ENCODE results near the gene HYAL4.

The HYAL4 gene

DNA sequence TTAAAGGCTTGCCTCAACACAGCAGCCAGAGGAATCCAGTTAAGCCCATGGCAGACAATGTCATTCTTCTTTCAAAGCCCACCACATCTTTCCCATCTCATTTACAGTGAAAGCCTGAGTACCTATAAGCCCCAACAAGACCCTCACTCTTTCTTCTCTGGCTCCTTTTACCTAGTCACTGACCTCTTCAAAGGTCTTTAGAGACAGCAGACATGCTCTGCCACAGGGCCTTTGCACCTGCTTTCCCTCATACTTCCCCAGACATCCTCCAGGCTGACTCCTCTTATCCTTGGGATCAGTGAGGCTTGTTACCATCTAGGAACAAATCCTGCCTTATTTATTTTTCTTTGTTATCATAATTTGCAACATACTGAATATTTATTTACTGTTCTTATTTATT lies 17.8 kb downstream of the HYAL4 start:
- no peak for DNase-seq (ENCODE audit: low read depth, low spot score)
- H3K4me3 ChIP-seq (ENCODE audit: low read depth, low read length): no peak overlapping the region
- TF ChIP-seq, protein P1, sequence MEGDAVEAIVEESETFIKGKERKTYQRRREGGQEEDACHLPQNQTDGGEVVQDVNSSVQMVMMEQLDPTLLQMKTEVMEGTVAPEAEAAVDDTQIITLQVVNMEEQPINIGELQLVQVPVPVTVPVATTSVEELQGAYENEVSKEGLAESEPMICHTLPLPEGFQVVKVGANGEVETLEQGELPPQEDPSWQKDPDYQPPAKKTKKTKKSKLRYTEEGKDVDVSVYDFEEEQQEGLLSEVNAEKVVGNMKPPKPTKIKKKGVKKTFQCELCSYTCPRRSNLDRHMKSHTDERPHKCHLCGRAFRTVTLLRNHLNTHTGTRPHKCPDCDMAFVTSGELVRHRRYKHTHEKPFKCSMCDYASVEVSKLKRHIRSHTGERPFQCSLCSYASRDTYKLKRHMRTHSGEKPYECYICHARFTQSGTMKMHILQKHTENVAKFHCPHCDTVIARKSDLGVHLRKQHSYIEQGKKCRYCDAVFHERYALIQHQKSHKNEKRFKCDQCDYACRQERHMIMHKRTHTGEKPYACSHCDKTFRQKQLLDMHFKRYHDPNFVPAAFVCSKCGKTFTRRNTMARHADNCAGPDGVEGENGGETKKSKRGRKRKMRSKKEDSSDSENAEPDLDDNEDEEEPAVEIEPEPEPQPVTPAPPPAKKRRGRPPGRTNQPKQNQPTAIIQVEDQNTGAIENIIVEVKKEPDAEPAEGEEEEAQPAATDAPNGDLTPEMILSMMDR (IDR thresholded peaks at IDR 0.05; ENCODE audit: insufficient read depth, low read length, missing control alignments): no peak
- ChIA-PET CTCF (interaction anchor here (1.0 kb wide), 1 partner anchor 69 kb away, joined by 3 read pairs; no protein-coding TSS in a partner anchor), POLR2A (no interaction called here)

DNA sequence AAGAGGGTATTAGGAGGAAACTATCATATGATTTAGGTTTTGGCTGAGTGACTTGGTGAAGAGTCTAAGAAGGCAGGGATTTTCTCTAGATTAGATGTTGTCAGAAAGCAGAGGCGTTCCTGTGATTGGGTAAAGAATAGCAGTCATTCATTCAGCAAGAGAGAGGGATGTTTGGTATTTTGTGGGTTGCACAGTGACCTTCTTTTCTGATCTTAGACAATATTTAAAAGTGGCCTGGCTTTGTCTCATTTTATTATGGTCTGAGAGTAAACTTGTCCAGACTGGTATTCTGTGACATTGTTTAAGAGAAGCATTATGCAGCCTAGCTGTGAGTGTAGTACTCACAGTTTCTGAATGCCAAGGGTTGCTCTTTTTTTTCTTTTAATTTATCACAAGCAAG lies 18.5 kb downstream of the HYAL4 start:
- DNase-seq (ENCODE audit: low read depth, low spot score): no peak
- ChIA-PET CTCF (interaction anchor here (0.9 to 4.1 kb wide), 6 partner anchors 9 to 228 kb away, joined by 4 to 70 read pairs (median 39); no protein-coding TSS in a partner anchor), POLR2A (no interaction called here)
- no peak overlapping the region for H3K4me3 ChIP-seq (ENCODE audit: low read depth, low read length)
- TF ChIP-seq, protein P1 (IDR thresholded peaks at IDR 0.05; ENCODE audit: insufficient read depth, low read length, missing control alignments): no peak

DNA sequence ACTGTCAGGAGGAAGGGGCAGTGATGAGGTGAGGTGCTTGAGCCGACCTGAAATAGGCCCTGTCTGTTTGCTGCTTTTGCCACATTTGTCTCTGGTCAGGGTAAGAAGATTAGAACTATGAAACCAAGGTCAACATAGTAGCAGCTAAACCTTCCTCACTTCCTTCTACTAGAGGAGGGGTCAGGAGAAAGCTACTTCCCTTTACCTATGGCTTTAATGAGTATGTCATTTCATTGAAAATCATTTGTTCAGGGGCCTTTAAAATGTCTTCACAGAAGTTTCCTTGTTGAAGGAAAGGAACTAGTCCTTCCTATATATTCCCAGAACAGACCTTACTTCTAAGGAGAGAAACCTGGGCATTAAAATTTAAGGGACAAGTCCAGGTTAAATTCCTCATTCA lies 19.0 kb downstream of the HYAL4 start:
- DNase-seq (ENCODE audit: low read depth, low spot score): no peak
- TF ChIP-seq, protein P1 (IDR thresholded peaks at IDR 0.05; ENCODE audit: insufficient read depth, low read length, missing control alignments): no peak
- ChIA-PET CTCF (interaction anchor here (0.9 to 4.1 kb wide), 9 partner anchors 8 to 282 kb away, joined by 3 to 70 read pairs (median 14); no protein-coding TSS in a partner anchor), POLR2A (no interaction called here)
- H3K4me3 ChIP-seq (ENCODE audit: low read depth, low read length): no peak overlapping the region

DNA sequence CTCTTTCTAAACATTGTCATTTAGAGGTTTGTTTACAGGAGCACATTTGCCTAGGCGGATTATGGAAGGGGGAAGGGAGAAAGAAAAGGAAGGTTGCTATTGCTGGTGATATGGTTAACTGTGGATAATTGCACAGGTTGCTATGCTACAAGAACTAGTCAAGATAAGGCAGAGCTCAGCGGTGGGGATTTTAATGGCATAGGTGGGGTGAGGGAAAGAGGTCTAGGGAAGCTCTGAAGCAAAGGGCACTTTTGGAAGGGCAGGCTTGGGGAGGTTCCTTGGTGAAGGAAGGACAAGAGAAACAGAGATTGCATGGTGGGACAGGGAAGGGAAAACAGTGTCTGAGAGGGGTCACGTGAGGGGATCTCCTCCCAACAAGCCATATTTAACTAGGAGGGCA lies 19.5 kb downstream of the HYAL4 start:
- no peak for DNase-seq (ENCODE audit: low read depth, low spot score)
- CTCF ChIA-PET: interaction anchor here (0.7 to 4.1 kb wide), 16 partner anchors 8 to 370 kb away, joined by 3 to 70 read pairs (median 8); no protein-coding TSS in a partner anchor
- H3K4me3 ChIP-seq (ENCODE audit: low read depth, low read length): no peak overlapping the region
- POLR2A ChIA-PET: no interaction called here
- TF ChIP-seq, protein P1 (IDR thresholded peaks at IDR 0.05; ENCODE audit: insufficient read depth, low read length, missing control alignments): no peak

DNA sequence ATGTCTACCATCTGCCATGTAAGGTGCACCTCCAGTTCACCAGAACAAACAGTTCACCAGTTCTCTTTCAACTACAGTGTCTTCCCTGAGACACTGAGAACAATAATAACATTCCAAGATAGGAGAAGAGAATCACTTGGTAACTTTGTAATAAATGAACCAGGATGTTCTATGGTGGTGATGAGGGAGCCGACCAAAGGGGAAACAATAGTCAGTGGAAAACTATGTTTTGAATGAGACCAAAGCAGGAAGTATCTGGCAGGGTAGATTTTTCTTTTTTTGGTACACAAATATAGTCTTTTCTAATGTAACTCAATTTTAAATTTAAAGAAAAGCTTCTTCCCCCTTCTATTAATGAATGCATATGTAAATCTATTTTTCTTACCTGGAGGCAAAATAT lies 20.0 kb downstream of the HYAL4 start:
- TF ChIP-seq, protein P1 (IDR thresholded peaks at IDR 0.05; ENCODE audit: insufficient read depth, low read length, missing control alignments): no peak
- H3K4me3 ChIP-seq (ENCODE audit: low read depth, low read length): no peak overlapping the region
- CTCF ChIA-PET: interaction anchor here (0.6 to 4.1 kb wide), 32 partner anchors 9 to 371 kb away, joined by 3 to 70 read pairs (median 4); no protein-coding TSS in a partner anchor
- no peak for DNase-seq (ENCODE audit: low read depth, low spot score)
- POLR2A ChIA-PET: no interaction called here

DNA sequence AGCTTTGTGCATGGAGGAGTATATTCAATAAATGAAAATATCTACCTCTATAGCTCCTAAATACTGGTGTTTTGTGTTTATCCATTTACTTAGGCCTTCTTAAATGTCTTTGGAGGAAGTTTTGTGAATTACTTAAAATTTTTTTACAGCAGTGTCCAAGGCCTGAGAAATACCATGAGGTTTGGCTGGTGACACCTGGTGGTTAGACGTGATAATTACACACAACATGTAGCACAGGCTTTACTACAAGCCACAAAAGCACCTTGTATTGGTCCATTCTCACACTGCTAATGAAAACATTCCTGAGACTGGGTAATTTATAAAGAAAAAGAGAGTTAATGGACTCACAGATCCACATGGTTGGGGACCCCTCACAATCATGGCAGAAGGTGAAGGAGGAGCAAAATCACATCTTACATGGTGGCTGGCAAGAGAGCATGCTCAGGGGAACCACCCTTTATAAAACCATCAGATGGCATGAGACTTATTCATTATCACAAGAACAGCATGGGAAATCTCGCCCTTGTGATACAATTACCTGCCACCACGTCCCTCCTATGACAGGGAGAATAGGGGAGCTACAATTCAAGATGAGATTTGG lies 20.6 kb downstream of the HYAL4 start:
- ChIA-PET POLR2A (no interaction called here), CTCF (interaction anchor here (0.6 to 4.1 kb wide), 32 partner anchors 9 to 370 kb away, joined by 3 to 70 read pairs (median 4); partner anchors contain the start of gene WASL)
- no peak for DNase-seq (ENCODE audit: low read depth, low spot score)
- TF ChIP-seq, protein P1 (IDR thresholded peaks at IDR 0.05; ENCODE audit: insufficient read depth, low read length, missing control alignments): peak; percentile 60
- no peak overlapping the region for H3K4me3 ChIP-seq (ENCODE audit: low read depth, low read length)
